DOHH2 (cell line): ENCODE results near the gene GNAO1.

Experiments used
- H3F3A ChIP-seq: fragments of 200-600 bp; sonication (generic), shearing (Covaris generic); 2 replicates; pipeline ENCODE4 v1.6.0; 2016; ENCODE audit warnings: antibody characterized with exemption, mild to moderate bottlenecking; ENCODE audit not compliant: control insufficient read depth, insufficient read depth
- H3K27ac ChIP-seq: fragments of 200-600 bp; sonication (generic); 2 replicates; pipeline ENCODE4 v1.5.1; 2014; ENCODE audit warnings: low read depth, mild to moderate bottlenecking, low read length, moderate library complexity
- H3K27me3 ChIP-seq: fragments of 200-600 bp; sonication (generic); 2 replicates; pipeline ENCODE4 v1.6.1; 2014; ENCODE audit warnings: mild to moderate bottlenecking, low read length, mixed read lengths; ENCODE audit not compliant: control insufficient read depth
- H3K36me3 ChIP-seq: fragments of 200-600 bp; sonication (generic); 2 replicates; pipeline ENCODE4 v1.6.1; 2014; ENCODE audit warnings: mild to moderate bottlenecking, low read length, moderate library complexity, mixed read lengths; ENCODE audit not compliant: control insufficient read depth
- H3K4me1 ChIP-seq: fragments of 200-600 bp; sonication (generic); 2 replicates; pipeline ENCODE4 v1.6.1; 2014; ENCODE audit warnings: mild to moderate bottlenecking, low read length, mixed read lengths; ENCODE audit not compliant: control insufficient read depth
- H3K4me2 ChIP-seq: fragments of 200-600 bp; sonication (generic); 2 replicates; pipeline ENCODE4 v1.6.0; 2014; ENCODE audit warnings: mild to moderate bottlenecking, low read length, moderate library complexity
- H3K4me3 ChIP-seq: fragments of 200-600 bp; sonication (generic); 2 replicates; pipeline ENCODE4 v1.5.1; 2014; ENCODE audit warnings: mild to moderate bottlenecking, low read length, mixed read lengths
- H3K79me2 ChIP-seq: fragments of 200-600 bp; sonication (generic); 2 replicates; pipeline ENCODE4 v1.6.1; 2014; ENCODE audit warnings: mild to moderate bottlenecking, low read length, mixed read lengths; ENCODE audit not compliant: control insufficient read depth
- H3K9me2 ChIP-seq: fragments of 200-600 bp; sonication (generic); replicated peaks from 2 replicates; pipeline ENCODE4 v1.6.1; 2014; ENCODE audit warnings: mild to moderate bottlenecking, low read length, mixed read lengths; ENCODE audit not compliant: control insufficient read depth
- H3K9me3 ChIP-seq: fragments of 200-600 bp; sonication (generic); 2 replicates; pipeline ENCODE4 v1.6.1; 2014; ENCODE audit warnings: antibody characterized with exemption, low read length, mixed read lengths; ENCODE audit not compliant: control insufficient read depth, insufficient read depth
- H4K20me1 ChIP-seq: fragments of 200-600 bp; sonication (generic); 2 replicates; pipeline ENCODE4 v1.6.0; 2014; ENCODE audit warnings: low read depth, mild to moderate bottlenecking, antibody characterized with exemption, low read length, moderate library complexity; ENCODE audit not compliant: control insufficient read depth, insufficient read depth
- CTCF ChIP-seq: fragments of 200-600 bp; sonication (generic); IDR thresholded peaks from one replicate; pipeline ENCODE4 v1.5.1; 2014; ENCODE audit warnings: antibody characterized with exemption, mild to moderate bottlenecking, low read depth, low read length; ENCODE audit not compliant: poor library complexity, severe bottlenecking
- EZH2phosphoT487 ChIP-seq: fragments of 200-600 bp; sonication (generic); IDR thresholded peaks from 2 replicates; pipeline ENCODE4 v1.6.1; 2017; ENCODE audit warnings: borderline replicate concordance, mild to moderate bottlenecking, antibody characterized with exemption, low read length, moderate library complexity, mixed read lengths

Gene GNAO1

GRCh38 chr16:56198006-56198754, 6.9 kb downstream of the GNAO1 start:
- Histone ChIP-seq H3K4me2 (no peak overlapping the region), H3K79me2 (no peaks in the 10 kb centered on the region)

GRCh38 chr16:56198755-56199114, 7.4 kb downstream of the GNAO1 start:
- no peaks in the 10 kb centered on the region for H3K4me1 ChIP-seq
- H3K9me3 ChIP-seq: peaks cover 4% of the 10 kb centered on the region
- H4K20me1 ChIP-seq: no peaks in the 10 kb centered on the region
- no peak overlapping the region for H3K4me3 ChIP-seq
- no peak overlapping the region for H3K27ac ChIP-seq
- H3K79me2 ChIP-seq: no peaks in the 10 kb centered on the region
- no peaks in the 10 kb centered on the region for H3K36me3 ChIP-seq
- H3K9me2 ChIP-seq: no peaks in the 10 kb centered on the region
- TF ChIP-seq CTCF (no peak), EZH2phosphoT487 (no peak)
- no peaks in the 10 kb centered on the region for H3F3A ChIP-seq
- H3K4me2 ChIP-seq: no peak overlapping the region
- no peaks in the 10 kb centered on the region for H3K27me3 ChIP-seq

More at GRCh38 chr16:56198006-56198754, 6.9 kb downstream of the GNAO1 start:
- no peaks in the 10 kb centered on the region for H3K36me3 ChIP-seq
- no peak overlapping the region for H3K27ac ChIP-seq
- TF ChIP-seq CTCF: no peak
- no peak for TF ChIP-seq EZH2phosphoT487
- no peaks in the 10 kb centered on the region for H3K27me3 ChIP-seq
- H4K20me1 ChIP-seq: no peaks in the 10 kb centered on the region
- H3K9me3 ChIP-seq: peaks cover under 1% of the 10 kb centered on the region; the same call in 1 of the 2 replicates
- no peaks in the 10 kb centered on the region for H3K9me2 ChIP-seq
- no peaks in the 10 kb centered on the region for H3F3A ChIP-seq
- H3K4me3 ChIP-seq: no peak overlapping the region
- H3K4me1 ChIP-seq: no peaks in the 10 kb centered on the region

GRCh38 chr16:56199164-56199563, 7.9 kb downstream of the GNAO1 start:
- Histone ChIP-seq H3K4me1 (no peaks in the 10 kb centered on the region), H3K9me3 (peaks cover 4% of the 10 kb centered on the region), H3K27me3 (no peaks in the 10 kb centered on the region), H3K36me3 (no peaks in the 10 kb centered on the region), H3K27ac (no peak overlapping the region), H4K20me1 (no peaks in the 10 kb centered on the region), H3K4me3 (no peak overlapping the region), H3K4me2 (no peak overlapping the region), H3F3A (no peaks in the 10 kb centered on the region), H3K9me2 (no peaks in the 10 kb centered on the region), H3K79me2 (no peaks in the 10 kb centered on the region)
- TF ChIP-seq CTCF (no peak), EZH2phosphoT487 (no peak)
